ENCODE data around the gene TEKTIP1.
"Not testable (repeated sequence)": the region's sequence is repeated elsewhere in the genome, so short reads cannot be mapped to it uniquely, and the experiment has no call there.

The TEKTIP1 gene

GRCh38 chr19:3563709-3564524 is 24.9 kb downstream of the TEKTIP1 start:
- no peak for DNase-seq

DNA sequence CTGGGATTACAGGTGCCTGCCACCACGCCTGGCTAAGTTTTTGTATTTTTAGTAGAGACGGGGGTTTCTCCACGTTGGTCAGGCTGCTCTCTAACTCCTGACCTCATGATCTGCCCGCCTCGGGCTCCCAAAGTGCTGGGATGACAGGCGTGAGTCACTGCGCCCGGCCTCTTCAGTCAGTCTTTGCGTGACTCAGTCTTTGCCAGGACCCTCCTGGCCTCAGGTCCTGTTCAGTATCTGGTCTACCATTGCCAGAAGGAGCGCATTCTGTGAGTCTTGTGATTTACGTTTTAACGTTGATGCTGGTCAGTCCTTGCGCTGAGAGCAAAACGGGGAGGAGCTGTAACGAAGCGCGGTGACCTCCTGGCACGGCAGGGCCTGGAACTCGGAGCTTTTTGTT is 26.2 kb downstream of the TEKTIP1 start:
- DNase-seq: no peak

DNA sequence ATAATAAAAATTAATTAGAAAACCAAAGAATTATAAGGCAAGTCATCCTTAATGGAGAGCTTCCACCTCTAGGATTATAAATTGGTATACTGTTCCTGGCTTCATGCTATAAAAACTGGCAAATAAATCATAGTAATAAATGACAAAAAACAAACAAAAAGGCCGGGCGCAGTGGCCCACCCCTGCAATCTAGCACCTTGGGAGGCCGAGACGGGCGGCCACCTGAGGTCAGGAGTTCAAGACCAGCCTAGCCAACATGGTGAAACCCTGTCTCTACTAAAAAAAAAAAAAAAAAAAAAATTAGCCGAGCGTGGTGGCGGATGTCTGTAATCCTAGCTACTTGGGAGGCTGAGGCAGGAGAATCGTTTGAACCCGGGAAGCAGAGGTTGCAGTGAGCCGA is 31.1 kb downstream of the TEKTIP1 start:
- not testable (repeated sequence) for DNase-seq

- no peak for DNase-seq
These were observed 31.6 kb downstream of the TEKTIP1 start for GRCh38 chr19:3570606-3571011.

- peak; percentile 96 to 99 (median 98) for DNase-seq
These were observed 33.3 kb downstream of the TEKTIP1 start for GRCh38 chr19:3572132-3572854.

- no peak for DNase-seq
These were observed 33.8 kb downstream of the TEKTIP1 start, which contains the start of gene HMG20B for GRCh38 chr19:3572855-3573161. TSS of gene HMG20B (plus strand) at chr19:3572944. CDS start at chr19:3573310, 366 bp downstream.

GRCh38 chr19:3573162-3573857 is 34.3 kb downstream of the TEKTIP1 start:
- no peak for DNase-seq

DNA sequence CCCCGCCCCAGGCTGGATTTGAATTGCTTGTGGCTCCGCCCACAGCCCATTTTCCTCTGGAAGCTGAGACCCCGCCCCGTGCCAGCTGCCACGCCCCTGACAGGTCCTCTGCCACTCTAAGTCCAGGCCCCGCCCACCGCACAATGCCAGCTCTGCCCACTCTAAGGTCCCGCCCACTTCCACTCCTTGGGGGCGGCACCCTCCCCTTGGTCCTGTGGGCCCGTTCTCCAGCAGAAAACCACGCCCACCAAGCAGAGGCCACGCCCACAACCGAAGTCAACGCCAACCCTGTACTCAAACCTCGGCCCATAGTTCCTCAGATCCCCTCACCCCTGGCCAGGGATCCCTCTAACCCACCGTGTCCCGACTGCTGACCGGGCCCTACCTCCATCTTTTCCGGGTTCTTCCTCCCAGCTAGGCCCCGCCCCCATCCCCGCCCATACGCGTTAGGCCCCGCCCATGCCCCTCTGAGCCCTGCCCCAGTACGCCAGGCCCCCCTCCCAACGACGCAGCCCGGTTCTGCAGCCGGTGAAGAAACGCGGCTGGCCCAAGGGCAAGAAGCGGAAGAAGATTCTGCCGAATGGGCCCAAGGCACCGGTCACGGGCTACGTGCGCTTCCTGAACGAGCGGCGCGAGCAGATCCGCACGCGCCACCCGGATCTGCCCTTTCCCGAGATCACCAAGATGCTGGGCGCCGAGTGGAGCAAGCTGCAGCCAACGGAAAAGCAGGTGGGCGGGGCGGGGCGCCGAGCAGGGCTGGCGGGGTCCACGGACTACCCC is 35.1 kb downstream of the TEKTIP1 start:
- DNase-seq: peak; percentile 17 to 56 (median 46)

DNA sequence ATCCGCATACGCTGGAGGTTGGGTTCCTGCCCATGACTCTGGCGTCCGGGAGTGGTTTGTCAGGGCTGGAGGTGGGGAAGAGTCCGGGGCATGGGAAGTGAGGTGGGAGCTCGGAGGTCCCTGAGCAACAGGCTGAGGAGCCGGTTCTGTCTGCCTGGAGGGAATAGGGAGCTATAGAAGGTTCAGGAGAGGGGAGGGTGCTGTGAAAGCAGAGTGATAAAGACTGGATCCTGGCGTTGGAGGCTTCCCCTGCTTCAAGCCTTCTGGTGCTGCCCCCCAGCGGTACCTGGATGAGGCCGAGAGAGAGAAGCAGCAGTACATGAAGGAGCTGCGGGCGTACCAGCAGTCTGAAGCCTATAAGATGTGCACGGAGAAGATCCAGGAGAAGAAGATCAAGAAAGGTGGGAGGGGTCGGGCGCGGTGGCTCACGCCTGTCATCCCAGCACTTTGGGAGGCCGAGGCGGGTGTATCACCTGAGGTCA is 36.3 kb downstream of the TEKTIP1 start:
- peak in 1 of 4 experiments; percentile 11 for DNase-seq

GRCh38 chr19:3575949-3576673 is 37.1 kb downstream of the TEKTIP1 start:
- DNase-seq: no peak

GRCh38 chr19:3576696-3577443 is 37.9 kb downstream of the TEKTIP1 start:
- DNase-seq: no peak

GRCh38 chr19:3577723-3578344 is 38.9 kb downstream of the TEKTIP1 start:
- DNase-seq: no peak

DNA sequence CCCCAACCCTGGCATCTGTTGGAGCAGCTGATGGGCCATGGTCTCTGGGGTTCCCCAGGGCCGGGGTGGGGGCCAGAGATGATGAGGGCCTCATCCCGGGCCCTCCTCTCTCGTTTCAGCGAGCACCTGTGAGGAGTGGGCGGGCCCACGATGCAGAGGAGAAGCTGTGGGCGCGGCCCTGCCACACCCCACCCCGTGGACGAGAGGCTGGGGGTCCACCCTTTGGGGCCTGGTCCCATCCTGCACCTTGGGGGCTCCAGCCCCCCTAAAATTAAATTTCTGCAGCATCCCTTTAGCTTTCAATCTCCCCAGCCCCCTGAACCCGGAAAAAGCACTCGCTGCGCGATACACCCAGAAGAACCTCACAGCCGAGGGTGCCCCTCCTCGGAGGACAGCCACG is 39.4 kb downstream of the TEKTIP1 start:
- DNase-seq: no peak

DNA sequence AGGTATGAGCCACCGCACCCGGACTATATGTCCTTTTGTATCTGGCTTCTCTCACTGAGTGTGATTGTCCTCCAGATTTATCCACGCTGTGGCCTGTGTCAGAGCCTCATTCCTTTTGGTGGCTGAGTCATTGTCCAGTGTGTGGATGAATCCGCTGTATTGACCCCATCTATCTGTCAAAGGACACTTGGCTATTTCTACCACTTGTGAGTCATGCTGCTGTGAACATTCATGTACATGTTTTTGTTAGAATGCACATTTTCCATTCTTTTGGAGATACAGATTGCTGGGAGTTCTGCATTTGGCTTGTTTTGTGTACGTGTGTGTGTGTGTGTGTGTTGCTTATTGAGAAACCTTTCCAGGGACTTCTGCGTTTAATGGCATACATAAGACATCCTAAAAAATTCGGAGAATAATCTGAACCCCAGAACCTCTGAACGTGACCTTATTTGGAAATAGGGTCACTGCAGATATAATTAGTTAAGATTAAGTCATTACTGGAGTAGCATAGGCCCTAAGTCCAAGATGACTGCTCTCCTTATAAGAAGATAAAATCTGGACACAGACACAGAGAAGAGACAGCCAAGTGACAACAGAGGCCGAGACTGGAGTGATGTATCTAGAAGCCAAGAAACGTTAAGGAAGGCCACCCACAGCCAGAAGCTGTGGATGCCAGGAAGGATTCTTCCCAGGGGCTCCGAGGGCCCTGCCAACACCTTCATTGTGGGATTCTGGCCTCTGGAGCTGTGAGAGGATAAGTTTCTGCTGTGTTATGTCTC is 41.4 kb downstream of the TEKTIP1 start:
- no peak for DNase-seq

DNA sequence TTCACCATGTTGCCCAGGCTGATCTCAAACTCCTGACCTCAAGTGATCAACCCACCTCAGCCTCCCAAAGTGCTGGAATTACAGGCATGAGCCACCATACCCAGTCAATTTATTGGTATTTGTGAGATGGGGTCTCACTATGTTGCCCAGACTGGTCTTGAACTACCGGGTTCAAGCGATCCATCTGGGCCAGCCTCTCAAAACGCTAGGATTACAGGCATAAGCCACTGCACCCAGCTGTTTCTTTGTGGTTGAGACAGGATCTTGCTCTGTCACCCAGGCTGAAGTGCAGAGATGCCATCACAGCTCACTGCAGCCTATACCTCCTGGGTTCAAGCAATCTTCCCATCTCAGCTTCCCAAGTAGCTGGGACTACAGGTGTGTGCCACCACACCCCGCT is 42.8 kb downstream of the TEKTIP1 start:
- DNase-seq: not testable (repeated sequence)

DNA sequence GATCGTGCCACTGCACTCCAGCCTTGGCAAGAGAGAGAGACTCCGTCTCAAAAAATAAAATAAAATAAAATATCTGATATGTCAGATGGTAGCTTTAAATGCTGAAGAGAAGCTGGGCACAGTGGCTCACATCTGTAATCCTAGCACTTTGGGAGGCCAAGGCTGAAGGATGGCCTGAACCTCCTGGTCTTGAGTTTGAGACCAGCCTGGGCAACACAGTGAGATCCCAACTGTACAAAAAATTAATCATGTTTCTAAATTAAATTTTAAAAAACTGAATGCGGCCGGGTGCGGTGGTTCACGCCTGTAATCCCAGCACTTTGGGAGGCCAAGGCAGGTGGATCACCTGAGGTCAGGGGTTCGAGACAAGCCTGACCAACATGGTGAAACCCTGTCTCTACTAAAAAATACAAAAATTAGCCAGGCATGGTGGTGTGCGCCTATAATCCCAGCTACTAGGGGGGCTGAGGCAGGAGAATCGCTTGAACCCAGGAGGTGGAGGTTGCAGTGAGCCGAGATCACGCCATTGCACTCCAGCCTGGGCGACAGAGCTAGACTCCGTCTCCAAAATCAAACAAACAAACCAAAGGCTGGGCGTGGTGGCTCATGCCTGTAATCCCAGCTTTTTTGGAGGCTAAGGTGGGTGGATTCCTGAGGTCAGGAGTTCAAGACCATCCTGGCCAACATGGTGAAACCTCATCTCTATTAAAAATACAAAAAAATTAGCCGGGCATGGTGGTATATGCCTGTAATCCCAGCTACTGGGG is 45.2 kb downstream of the TEKTIP1 start:
- not testable (repeated sequence) for DNase-seq

- DNase-seq: no peak
These were observed 46.5 kb downstream of the TEKTIP1 start, which contains the start of gene GIPC3 for GRCh38 chr19:3585301-3586126. TSS of gene GIPC3 (plus strand) at chr19:3585478. CDS start at chr19:3585598, 120 bp downstream.

DNA sequence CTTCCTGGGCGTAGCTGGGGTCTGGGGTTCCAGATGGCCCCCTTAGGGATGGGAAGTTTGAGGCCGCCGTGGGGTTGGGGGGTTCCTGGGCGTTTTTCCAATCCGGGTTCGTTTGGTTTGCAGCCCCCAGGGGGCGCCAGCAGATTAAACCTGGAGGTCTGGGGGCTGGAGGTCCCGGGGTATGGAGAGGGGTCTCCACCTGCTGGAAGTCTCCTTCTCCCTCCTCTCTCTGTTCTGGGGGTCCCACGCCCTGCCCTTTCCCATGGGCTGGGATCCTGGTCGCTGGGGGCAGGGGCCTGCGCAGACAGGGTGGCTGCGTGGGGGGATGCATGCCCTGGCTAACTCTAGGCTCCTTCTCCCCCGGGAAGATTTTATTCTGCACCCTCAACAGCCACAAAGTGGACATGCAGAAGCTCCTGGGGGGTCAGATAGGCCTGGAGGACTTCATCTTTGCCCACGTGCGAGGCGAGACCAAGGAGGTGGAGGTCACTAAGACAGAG is 47.2 kb downstream of the TEKTIP1 start:
- peak in 3 of 4 experiments; percentile 12 to 48 (median 13) for DNase-seq

Measured in activated naive CD4-positive, alpha-beta T cell (primary cell).